SK-N-SH treated with all-trans-retinoic acid at 6 μM for 48 hours (cell line): ENCODE results near the gene ASPA.

Experiments
- CSDC2 ChIP-seq: fragments of 250-450 bp; sonication (Bioruptor Pico); IDR thresholded peaks from 2 replicates; pipeline ENCODE4 v1.5.0; 2020; ENCODE audit warnings: mild to moderate bottlenecking, moderate library complexity
- CSRNP3 ChIP-seq: fragments of 250-450 bp; sonication (Bioruptor Pico); IDR thresholded peaks from 2 replicates; pipeline ENCODE4 v1.5.1; 2021; ENCODE audit warnings: mild to moderate bottlenecking, moderate library complexity

GRCh38 chr17:3535253-3535995, 59.6 kb downstream of the ASPA start:
- TF ChIP-seq CSRNP3 (CRISPR knock-in tag) (no peak), CSDC2 (no peak)
